ENCODE results near the gene SLC34A1.

Gene SLC34A1

GRCh38 chr5:177404641-177405179, 20.5 kb downstream of the SLC34A1 start:
- peak overlapping the region; percentile 61 for H3K4me3 ChIP-seq (ENCODE audit: low read depth, low read length)
- DNase-seq (ENCODE audit: low read depth): no peak
- TF ChIP-seq CTCF (conservative IDR thresholded peaks at IDR 0.05; ENCODE audit: low read depth, low read length): no peak

GRCh38 chr5:177405312-177405711, 21.1 kb downstream of the SLC34A1 start:
- no peak for DNase-seq (ENCODE audit: low read depth)
- no peak for TF ChIP-seq CTCF (conservative IDR thresholded peaks at IDR 0.05; ENCODE audit: low read depth, low read length)
- no peak overlapping the region for H3K4me3 ChIP-seq (ENCODE audit: low read depth, low read length)

GRCh38 chr5:177405805-177406204, 21.6 kb downstream of the SLC34A1 start:
- no peak overlapping the region for H3K4me3 ChIP-seq (ENCODE audit: low read depth, low read length)
- DNase-seq (ENCODE audit: low read depth): no peak
- TF ChIP-seq CTCF (conservative IDR thresholded peaks at IDR 0.05; ENCODE audit: low read depth, low read length): no peak

- no peak for DNase-seq (ENCODE audit: low read depth)
- no peak within 1 kb of the TSS for H3K4me3 ChIP-seq (ENCODE audit: low read depth, low read length)
- no peak for TF ChIP-seq CTCF (conservative IDR thresholded peaks at IDR 0.05; ENCODE audit: low read depth, low read length)
These were observed 25.0 kb downstream of the SLC34A1 start, which contains the start of gene F12 for GRCh38 chr5:177409043-177409801. Gene F12 (minus strand): TSS chr5:177409564. CDS start chr5:177409527, 37 bp downstream.

GRCh38 chr5:177410575-177410974, 26.3 kb downstream of the SLC34A1 start:
- no peak for TF ChIP-seq CTCF (conservative IDR thresholded peaks at IDR 0.05; ENCODE audit: low read depth, low read length)
- H3K4me3 ChIP-seq (ENCODE audit: low read depth, low read length): no peak overlapping the region
- no peak for DNase-seq (ENCODE audit: low read depth)

- no peak for DNase-seq (ENCODE audit: low read depth)
- no peak overlapping the region for H3K4me3 ChIP-seq (ENCODE audit: low read depth, low read length)
These were observed 28.5 kb downstream of the SLC34A1 start for GRCh38 chr5:177412603-177413233.

More at GRCh38 chr5:177412603-177413233, 28.5 kb downstream of the SLC34A1 start:
- TF ChIP-seq CTCF (conservative IDR thresholded peaks at IDR 0.05; ENCODE audit: low read depth, low read length): no peak

Measured in choroid plexus epithelial cell (primary cell).